GM21423 (cell line): Measurements from ENCODE around the gene UBIAD1.
"Not testable (repeated sequence)": the region's sequence is repeated elsewhere in the genome, so short reads cannot be mapped to it uniquely, and the experiment has no call there.

Experiments
- ATAC-seq: cut with Tn5 transposase; IDR thresholded peaks from one replicate; pipeline ENCODE4 v1.9.1; 2021; ENCODE audit warnings: mild to moderate bottlenecking, moderate library complexity; ENCODE audit not compliant: unreplicated experiment

Gene UBIAD1

DNA sequence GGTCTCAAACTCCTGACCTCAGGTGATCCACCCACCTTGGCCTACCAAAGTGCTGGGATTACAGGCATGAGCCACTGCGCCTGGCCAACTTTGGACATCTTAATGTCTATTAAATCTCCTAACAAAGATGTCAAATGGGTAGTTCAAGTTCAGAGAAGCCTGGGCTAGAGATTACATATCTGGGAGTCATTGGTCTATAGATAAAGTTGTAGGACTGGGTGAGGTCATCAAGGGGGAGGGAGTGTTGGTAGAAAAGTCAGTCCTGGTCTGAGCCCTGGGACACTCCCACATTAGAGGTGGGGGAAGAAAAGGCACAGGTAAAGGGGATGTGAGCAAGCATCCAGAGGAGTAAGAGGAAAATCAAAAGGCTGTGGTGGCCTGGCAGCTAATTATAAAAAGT, 6.6 kb downstream of the UBIAD1 start:
- ATAC-seq: no peak

GRCh38 chr1:11280719-11281376, 7.8 kb downstream of the UBIAD1 start:
- ATAC-seq: peak; percentile 52

GRCh38 chr1:11281518-11282331, 8.7 kb downstream of the UBIAD1 start:
- no peak for ATAC-seq

- no peak for ATAC-seq
These were observed 10.2 kb downstream of the UBIAD1 start for GRCh38 chr1:11283151-11283550.

DNA sequence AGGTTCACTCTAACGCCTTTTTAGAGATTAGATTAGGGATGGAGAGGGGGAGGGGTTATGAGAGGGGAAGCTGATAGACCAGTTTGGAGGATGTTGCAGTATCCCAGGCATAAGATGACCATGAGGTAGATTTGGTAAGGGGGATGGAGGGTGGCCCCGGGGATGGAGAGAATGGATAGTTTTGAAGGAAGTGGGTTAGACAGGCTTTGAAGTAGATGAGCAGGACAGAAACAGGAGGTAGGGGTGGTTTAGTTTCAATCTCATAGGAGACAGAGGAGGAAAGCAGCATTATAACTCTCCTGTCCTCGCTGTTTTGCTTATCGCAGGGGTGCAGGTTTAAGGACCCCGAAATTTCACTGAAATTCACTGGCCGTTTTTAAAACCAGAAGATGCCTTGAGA, 11.8 kb downstream of the UBIAD1 start:
- no peak for ATAC-seq

DNA sequence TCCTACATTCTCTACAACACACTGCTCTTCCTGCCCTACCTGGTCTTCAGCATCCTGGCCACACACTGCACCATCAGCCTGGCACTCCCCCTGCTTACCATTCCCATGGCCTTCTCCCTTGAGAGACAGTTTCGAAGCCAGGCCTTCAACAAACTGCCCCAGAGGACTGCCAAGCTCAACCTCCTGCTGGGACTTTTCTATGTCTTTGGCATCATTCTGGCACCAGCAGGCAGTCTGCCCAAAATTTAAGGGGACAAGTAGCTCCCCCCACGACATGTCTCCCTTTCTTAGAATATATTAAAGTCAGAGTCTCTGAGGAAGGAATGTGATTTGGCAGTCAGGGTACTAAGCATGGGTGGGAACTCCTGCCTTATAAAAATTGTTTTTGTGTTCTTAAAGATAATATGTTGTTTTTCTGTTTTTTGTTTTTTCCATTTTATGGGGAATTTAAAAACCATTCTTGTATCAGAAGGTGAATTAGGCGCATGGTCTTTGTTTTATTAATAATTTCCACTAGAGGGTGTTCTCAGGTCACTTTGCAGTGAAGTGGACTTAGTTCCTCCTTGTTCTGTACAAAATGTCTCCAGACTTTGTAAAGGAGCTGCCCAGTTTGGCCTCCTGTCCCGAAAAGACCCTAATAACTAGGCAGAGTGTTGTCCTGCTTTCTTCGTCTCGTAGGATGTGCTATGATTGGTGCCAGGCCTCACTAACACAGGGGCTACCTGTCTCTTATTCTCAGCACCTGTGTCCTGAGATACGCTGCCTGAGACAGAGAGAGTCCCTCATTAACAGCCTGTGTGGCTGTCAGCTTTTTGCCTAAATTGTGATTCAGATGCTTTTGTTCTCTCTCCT, 13.1 kb downstream of the UBIAD1 start:
- no peak for ATAC-seq

- no peak for ATAC-seq
These were observed 13.9 kb downstream of the UBIAD1 start for GRCh38 chr1:11286735-11287410.

DNA sequence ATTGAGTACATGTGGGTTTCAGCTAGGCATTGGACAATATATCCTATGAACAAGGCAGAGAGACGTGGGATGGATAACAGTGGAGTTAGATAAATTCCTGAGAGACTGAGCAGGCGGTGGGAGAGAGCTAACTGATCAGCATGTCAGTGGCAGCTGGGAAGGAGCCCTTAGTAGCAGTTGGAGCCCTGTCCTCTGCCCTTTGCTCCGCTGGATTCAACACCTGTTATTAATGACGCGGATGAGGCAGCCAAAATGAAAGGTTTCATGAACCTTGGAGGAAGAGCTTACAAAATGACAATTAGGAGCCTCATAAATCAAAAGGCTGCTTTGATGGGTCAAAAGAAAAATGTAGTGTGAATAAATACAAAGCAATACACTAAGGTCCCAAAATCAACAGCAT, 16.1 kb downstream of the UBIAD1 start:
- ATAC-seq: no peak

DNA sequence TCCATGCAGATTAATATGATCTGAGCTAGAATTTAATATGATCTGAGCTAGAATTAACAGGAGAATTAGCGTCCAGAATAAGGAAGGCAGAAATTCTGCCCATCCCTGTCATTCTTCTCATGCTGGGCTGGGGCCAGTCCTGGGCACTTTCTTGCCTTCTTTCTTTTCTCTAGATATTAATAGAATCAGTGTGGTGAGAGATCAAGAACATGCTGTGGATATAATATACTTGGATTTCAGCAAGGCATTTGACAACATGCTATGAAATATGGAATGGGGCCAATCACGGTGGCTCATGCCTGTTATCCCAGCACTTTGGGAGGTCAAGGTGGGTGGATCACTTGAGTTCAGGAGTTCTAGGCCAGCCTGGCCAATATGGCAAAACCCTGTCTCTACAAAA, 18.1 kb downstream of the UBIAD1 start:
- ATAC-seq: no peak

GRCh38 chr1:11293856-11294255, 20.9 kb downstream of the UBIAD1 start:
- ATAC-seq: no peak

DNA sequence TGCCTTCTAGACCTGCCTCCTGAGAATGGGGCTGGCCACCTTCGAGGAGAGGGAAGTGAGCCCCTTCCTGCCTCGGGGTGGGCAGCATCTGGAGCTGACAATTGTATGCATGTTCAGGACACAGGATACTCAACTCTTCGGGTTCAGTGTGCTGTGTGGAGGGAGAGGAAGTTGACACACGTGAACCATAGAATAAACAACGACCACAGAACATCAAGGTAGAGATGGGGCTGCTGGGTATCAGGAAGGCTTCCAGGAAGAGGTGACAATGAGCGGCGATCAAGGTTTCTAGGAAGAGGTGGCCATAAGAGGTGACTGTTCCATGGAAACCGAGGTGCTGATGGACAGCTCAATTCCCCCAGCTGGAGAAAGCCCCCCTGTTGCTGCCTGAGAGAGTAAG, 22.0 kb downstream of the UBIAD1 start:
- no peak for ATAC-seq

- ATAC-seq: no peak
These were observed 22.9 kb downstream of the UBIAD1 start for GRCh38 chr1:11295905-11296304.

GRCh38 chr1:11297774-11298173, 24.8 kb downstream of the UBIAD1 start:
- ATAC-seq: not testable (repeated sequence)

- ATAC-seq: no peak
These were observed 25.6 kb downstream of the UBIAD1 start for GRCh38 chr1:11298390-11299224.

GRCh38 chr1:11299225-11299574, 26.2 kb downstream of the UBIAD1 start:
- ATAC-seq: no peak

- ATAC-seq: no peak
These were observed 28.6 kb downstream of the UBIAD1 start for GRCh38 chr1:11301601-11302000.

GRCh38 chr1:11302366-11302765, 29.4 kb downstream of the UBIAD1 start:
- no peak for ATAC-seq

DNA sequence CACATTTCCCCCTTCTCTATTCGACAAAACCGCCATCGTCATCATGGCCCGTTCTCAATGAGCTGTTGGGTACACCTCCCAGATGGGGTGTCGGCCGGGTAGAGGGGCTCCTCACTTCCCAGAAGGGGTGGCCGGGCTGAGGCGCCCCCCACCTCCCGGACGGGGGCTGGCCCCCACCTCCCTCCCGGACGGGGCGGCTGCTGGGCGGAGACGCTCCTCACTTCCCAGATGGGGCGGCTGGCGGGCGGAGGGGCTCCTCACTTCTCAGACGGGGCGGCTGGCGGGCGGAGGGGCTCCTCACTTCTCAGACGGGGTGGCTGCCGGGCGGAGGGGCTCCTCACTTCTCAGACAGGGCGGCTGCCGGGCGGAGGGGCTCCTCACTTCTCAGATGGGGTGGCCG, 32.5 kb downstream of the UBIAD1 start:
- not testable (repeated sequence) for ATAC-seq

DNA sequence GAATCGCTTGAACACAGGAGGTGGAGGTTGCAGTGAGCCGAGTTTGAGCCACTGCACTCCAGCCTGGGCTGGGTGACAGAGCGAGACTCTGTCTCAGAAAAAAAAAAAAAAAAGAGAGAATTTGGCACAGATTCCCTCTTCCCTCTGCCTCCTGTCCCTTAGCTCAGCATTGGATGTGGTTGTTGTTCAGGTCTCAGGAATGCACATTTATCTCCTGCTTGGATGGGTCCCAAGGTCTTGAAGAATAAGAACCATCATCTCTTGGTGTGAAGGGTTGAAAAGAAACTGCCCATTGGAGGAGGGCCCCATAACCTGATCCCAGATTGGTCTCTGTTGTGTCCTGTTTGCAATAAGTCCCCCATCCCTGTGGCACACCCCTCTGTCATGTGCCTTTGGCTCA, 34.9 kb downstream of the UBIAD1 start:
- ATAC-seq: no peak

- ATAC-seq: no peak
These were observed 35.8 kb downstream of the UBIAD1 start for GRCh38 chr1:11308699-11309224.
